Peyer's patch (tissue), 4 donors: ENCODE measurements around the gene SGIP1. TPM values are rescaled to one million over a fixed set of nuclear protein-coding genes. Genes with fewer than 3 reads are reported as not detected.
"Not testable (repeated sequence)": the region's sequence is repeated elsewhere in the genome, so short reads cannot be mapped to it uniquely, and the experiment has no call there.

Experiments
- DNase-seq, 3 donors: peaks; one replicate each; pipeline ENCODE4 v3.0.0-alpha.2; 2017 to 2019
- H3K27ac ChIP-seq, 4 donors: fragments of 200-600 bp; sonication (generic); one replicate each; pipeline ENCODE4 v1.5.1; 2016 to 2019
- H3K27me3 ChIP-seq, 2 donors: fragments of 200-600 bp; sonication (generic); one replicate each; pipeline ENCODE4 v1.5.1; 2019
- H3K36me3 ChIP-seq, 3 donors: fragments of 200-600 bp; sonication (generic); one replicate each; pipeline ENCODE4 v1.5.1; 2016 to 2019
- H3K4me1 ChIP-seq, 4 donors: fragments of 200-600 bp; sonication (generic); one replicate each; pipeline ENCODE4 v1.5.1; 2016 to 2019
- H3K4me3 ChIP-seq, 4 donors: fragments of 200-600 bp; sonication (generic); 1 replicate in 3 of 4; 2 replicates in 1 of 4; pipeline ENCODE4 v1.5.1; 2016 to 2019; ENCODE audit warnings: mild to moderate bottlenecking in 1 of 4
- H3K9me3 ChIP-seq, 4 donors: fragments of 200-600 bp; sonication (generic); one replicate each; pipeline ENCODE4 v1.5.1; 2016 to 2019; ENCODE audit warnings: mild to moderate bottlenecking in 1 of 4
- POLR2A ChIP-seq, 2 donors: fragments of 450-650 bp; IDR thresholded peaks; one replicate each; pipeline ENCODE4 v1.5.1; 2017; ENCODE audit warnings: antibody characterized with exemption in 2 of 2, mild to moderate bottlenecking in 2 of 2, moderate library complexity in 2 of 2
- small RNA-seq, 2 donors: library from RNA; depleted of rRNA; stranded (forward); fragments of <200 nt; gene quantifications; one replicate each; pipeline ENCODE3, GENCODE V24; 2016
- total RNA-seq, 4 donors: library from RNA; depleted of rRNA; stranded (reverse); fragments of >200 nt; gene quantifications; one replicate each; pipeline ENCODE4 v1.1.0, GENCODE V29; 2016
- TF ChIP-seq, protein P1 (sequence below), 6 experiments: fragments of 450-650 bp in 4 of 6; fragments of 200-600 bp in 2 of 6; sonication (generic) in 1 of 6; IDR thresholded peaks; one replicate each; pipeline ENCODE4 v1.5.1; 2017 to 2019; ENCODE audit warnings: antibody characterized with exemption in 6 of 6, mild to moderate bottlenecking in 3 of 6, moderate library complexity in 1 of 6

SGIP1 gene
- total RNA-seq, 4 donors from 2014 or later: 0.47 to 14.9 (median 5.8) TPM

DNA sequence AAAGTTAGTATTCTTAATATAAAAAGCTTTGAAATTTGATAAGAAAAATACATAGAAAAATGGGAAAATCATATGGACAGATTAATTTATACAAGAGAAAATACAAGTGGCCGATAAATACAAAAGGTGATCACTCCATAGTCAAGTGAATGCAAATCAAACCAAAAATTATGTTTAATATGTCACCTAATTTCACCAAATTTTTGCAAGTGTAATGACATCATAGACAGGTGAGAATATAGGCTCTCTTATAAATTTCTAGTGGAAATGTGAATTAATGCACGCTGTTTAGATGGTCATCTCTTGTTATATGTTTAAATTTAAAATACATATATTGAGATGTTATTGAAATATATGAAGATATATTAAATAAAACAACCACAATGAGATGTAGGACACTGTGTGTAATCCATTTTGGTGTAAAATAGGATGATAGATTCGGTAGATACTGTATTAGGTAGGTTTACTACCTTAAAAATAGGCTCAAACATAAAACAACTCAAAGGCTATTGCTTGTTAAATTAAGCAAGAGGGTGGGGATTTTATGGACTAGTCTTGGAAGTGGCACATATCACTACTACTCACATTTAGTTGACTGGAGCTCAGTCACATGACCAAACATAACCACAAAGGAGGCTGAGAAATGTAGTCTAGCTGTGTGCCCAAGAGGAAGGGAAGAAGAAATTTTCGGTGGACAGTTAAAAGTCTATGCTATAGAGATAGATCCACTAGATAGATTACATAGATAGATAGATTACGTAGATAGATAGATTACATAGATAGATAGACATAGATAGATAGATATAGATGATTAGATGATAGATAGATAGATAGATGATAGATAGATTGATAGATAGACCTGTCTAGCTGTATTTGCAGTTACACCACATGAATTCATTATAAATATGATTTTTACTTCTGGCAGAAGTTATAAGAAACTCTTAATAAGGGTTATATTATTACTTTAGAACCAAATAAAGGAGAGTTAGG, 258.0 kb downstream of the SGIP1 start:
- Histone ChIP-seq H3K36me3 (no peaks in the 10 kb centered on the region), H3K27ac (no peak overlapping the region), H3K9me3 (no peaks in the 10 kb centered on the region), H3K4me1 (no peaks in the 10 kb centered on the region), H3K4me3 (no peak overlapping the region), H3K27me3 (no peaks in the 10 kb centered on the region)
- TF ChIP-seq POLR2A (IDR thresholded peaks at IDR 0.05): no peak
- TF ChIP-seq, protein P1, sequence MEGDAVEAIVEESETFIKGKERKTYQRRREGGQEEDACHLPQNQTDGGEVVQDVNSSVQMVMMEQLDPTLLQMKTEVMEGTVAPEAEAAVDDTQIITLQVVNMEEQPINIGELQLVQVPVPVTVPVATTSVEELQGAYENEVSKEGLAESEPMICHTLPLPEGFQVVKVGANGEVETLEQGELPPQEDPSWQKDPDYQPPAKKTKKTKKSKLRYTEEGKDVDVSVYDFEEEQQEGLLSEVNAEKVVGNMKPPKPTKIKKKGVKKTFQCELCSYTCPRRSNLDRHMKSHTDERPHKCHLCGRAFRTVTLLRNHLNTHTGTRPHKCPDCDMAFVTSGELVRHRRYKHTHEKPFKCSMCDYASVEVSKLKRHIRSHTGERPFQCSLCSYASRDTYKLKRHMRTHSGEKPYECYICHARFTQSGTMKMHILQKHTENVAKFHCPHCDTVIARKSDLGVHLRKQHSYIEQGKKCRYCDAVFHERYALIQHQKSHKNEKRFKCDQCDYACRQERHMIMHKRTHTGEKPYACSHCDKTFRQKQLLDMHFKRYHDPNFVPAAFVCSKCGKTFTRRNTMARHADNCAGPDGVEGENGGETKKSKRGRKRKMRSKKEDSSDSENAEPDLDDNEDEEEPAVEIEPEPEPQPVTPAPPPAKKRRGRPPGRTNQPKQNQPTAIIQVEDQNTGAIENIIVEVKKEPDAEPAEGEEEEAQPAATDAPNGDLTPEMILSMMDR (IDR thresholded peaks at IDR 0.05): no peak
- DNase-seq: no peak

GRCh38 chr1:66795839-66796238, 261.9 kb downstream of the SGIP1 start:
- DNase-seq, H3K4me1 ChIP-seq, H3K4me3 ChIP-seq, H3K36me3 ChIP-seq, H3K27me3 ChIP-seq, H3K27ac ChIP-seq, H3K9me3 ChIP-seq: not testable (repeated sequence)

Small RNA genes lying within 50 kb of the gene (small RNA-seq; reads per million reads assigned to genes)
- 0 to 0.25 reads per million in 2 donors for gene MIR3117

Other genes with a start within 250 kb of the SGIP1 start
- 1 to 10 TPM in 1 of 4 donors, under 1 TPM in 1, not detected in 2; 0.88 to 4.1 TPM for gene DYNLT5, start 218.3 kb downstream of the SGIP1 start, total RNA-seq